ENCODE data around the gene GMDS.

Gene GMDS

GRCh38 chr6:1890987-1891386 is 354.4 kb downstream of the GMDS start:
- Histone ChIP-seq H3K4me1 (ENCODE audit: insufficient read depth, low read length) (no peaks in the 10 kb centered on the region), H3K9me3 (ENCODE audit: control insufficient read depth, insufficient read depth, low read length) (no peaks in the 10 kb centered on the region), H3K36me3 (ENCODE audit: insufficient read depth, low read length) (no peaks in the 10 kb centered on the region), H3K9ac (ENCODE audit: low read depth, low read length) (no peak overlapping the region)

- Histone ChIP-seq H3K4me1 (ENCODE audit: insufficient read depth, low read length) (peaks cover 6% of the 10 kb centered on the region; the same call in 1 of the 2 replicates), H3K9ac (ENCODE audit: low read depth, low read length) (no peak overlapping the region), H3K9me3 (ENCODE audit: control insufficient read depth, insufficient read depth, low read length) (no peaks in the 10 kb centered on the region), H3K36me3 (ENCODE audit: insufficient read depth, low read length) (no peaks in the 10 kb centered on the region)
Observed at GRCh38 chr6:1890071-1890470, 355.3 kb downstream of the GMDS start.

DNA sequence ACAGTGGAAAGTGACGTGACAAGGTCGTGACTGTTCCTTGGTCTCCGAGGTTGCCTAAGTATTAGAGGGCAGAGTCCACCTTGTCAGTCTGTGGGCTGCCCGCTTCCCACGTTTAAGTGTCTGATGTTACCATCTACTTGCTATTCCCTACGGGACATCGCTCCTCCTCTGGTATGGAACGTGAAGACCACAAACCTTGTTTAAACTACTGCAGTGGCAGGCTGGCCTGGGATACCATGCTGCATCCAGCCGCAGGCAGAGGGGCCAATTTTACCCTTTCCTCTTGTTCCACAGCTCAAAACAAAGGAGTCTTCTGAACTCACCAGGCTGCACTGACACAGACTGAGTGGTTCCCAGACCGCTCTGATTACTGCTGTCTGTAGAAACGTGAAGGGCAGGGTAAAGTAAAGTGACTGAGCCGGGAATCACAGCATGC is 359.8 kb downstream of the GMDS start:
- Histone ChIP-seq H3K4me1 (ENCODE audit: insufficient read depth, low read length) (peaks cover 6% of the 10 kb centered on the region; the same call in 1 of the 2 replicates), H3K36me3 (ENCODE audit: insufficient read depth, low read length) (no peaks in the 10 kb centered on the region), H3K9me3 (ENCODE audit: control insufficient read depth, insufficient read depth, low read length) (no peaks in the 10 kb centered on the region), H3K9ac (ENCODE audit: low read depth, low read length) (no peak overlapping the region)

- Histone ChIP-seq H3K9ac (ENCODE audit: low read depth, low read length) (no peak overlapping the region), H3K4me1 (ENCODE audit: insufficient read depth, low read length) (peaks cover 6% of the 10 kb centered on the region; the same call in 1 of the 2 replicates), H3K36me3 (ENCODE audit: insufficient read depth, low read length) (no peaks in the 10 kb centered on the region), H3K9me3 (ENCODE audit: control insufficient read depth, insufficient read depth, low read length) (no peaks in the 10 kb centered on the region)
Observed at GRCh38 chr6:1884313-1884712, 361.1 kb downstream of the GMDS start.

DNA sequence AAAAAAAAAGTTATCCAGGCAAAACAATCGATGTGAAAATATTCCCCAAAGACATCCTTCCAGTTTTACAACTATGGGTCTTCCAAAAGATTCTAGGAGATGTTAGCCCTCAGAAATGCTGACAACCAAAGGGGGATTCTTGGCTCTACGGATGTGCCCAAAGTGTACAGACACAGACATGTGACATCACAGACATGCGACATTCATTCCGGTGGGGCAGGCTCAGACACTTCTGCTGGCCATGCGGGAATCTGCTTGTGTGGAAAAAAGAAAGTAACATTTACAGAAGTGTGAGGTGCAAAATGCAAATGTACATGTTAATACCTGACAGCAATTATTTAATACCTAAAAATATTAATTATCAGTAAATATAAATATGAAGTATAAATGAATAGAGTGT is 367.1 kb downstream of the GMDS start:
- Histone ChIP-seq H3K9me3 (ENCODE audit: control insufficient read depth, insufficient read depth, low read length) (no peaks in the 10 kb centered on the region), H3K36me3 (ENCODE audit: insufficient read depth, low read length) (peaks cover 4% of the 10 kb centered on the region; the same call in 1 of the 2 replicates), H3K9ac (ENCODE audit: low read depth, low read length) (no peak overlapping the region), H3K4me1 (ENCODE audit: insufficient read depth, low read length) (peaks cover 2% of the 10 kb centered on the region; the same call in 1 of the 2 replicates)

DNA sequence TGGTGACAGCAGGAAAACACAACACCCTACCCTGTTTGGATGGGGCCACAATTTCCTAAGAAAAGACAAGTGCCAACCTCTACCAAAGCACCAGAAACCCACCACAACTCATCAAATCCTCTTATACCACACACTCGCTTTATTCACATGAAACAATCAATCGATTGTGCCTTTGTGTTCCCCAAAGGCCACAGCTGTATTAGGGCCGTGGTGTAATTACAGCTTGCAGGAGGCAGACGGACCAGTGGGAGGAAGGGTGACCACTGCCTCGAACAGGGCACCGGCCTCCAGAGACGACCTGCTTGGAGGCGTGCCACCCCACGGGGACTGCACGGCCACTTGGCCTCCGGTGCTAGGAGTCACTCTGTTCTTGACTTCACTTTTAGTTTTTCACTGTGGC is 371.6 kb downstream of the GMDS start:
- peaks cover 4% of the 10 kb centered on the region; the same call in 1 of the 2 replicates for H3K36me3 ChIP-seq (ENCODE audit: insufficient read depth, low read length)
- H3K4me1 ChIP-seq (ENCODE audit: insufficient read depth, low read length): peaks cover 43% of the 10 kb centered on the region
- H3K9ac ChIP-seq (ENCODE audit: low read depth, low read length): no peak overlapping the region
- H3K9me3 ChIP-seq (ENCODE audit: control insufficient read depth, insufficient read depth, low read length): no peaks in the 10 kb centered on the region

- peaks cover 43% of the 10 kb centered on the region for H3K4me1 ChIP-seq (ENCODE audit: insufficient read depth, low read length)
- H3K36me3 ChIP-seq (ENCODE audit: insufficient read depth, low read length): peaks cover 4% of the 10 kb centered on the region; the same call in 1 of the 2 replicates
- H3K9me3 ChIP-seq (ENCODE audit: control insufficient read depth, insufficient read depth, low read length): no peaks in the 10 kb centered on the region
- no peak overlapping the region for H3K9ac ChIP-seq (ENCODE audit: low read depth, low read length)
Observed at GRCh38 chr6:1872649-1873131, 372.7 kb downstream of the GMDS start.

- H3K9me3 ChIP-seq (ENCODE audit: control insufficient read depth, insufficient read depth, low read length): no peaks in the 10 kb centered on the region
- no peak overlapping the region for H3K9ac ChIP-seq (ENCODE audit: low read depth, low read length)
- peaks cover 43% of the 10 kb centered on the region for H3K4me1 ChIP-seq (ENCODE audit: insufficient read depth, low read length)
- peaks cover under 1% of the 10 kb centered on the region; the same call in 1 of the 2 replicates for H3K36me3 ChIP-seq (ENCODE audit: insufficient read depth, low read length)
Observed at GRCh38 chr6:1871724-1872315, 373.6 kb downstream of the GMDS start.

GRCh38 chr6:1870932-1871331 is 374.5 kb downstream of the GMDS start:
- Histone ChIP-seq H3K9ac (ENCODE audit: low read depth, low read length) (no peak overlapping the region), H3K4me1 (ENCODE audit: insufficient read depth, low read length) (peaks cover 43% of the 10 kb centered on the region), H3K9me3 (ENCODE audit: control insufficient read depth, insufficient read depth, low read length) (no peaks in the 10 kb centered on the region), H3K36me3 (ENCODE audit: insufficient read depth, low read length) (no peaks in the 10 kb centered on the region)

GRCh38 chr6:1870251-1870650 is 375.2 kb downstream of the GMDS start:
- peaks cover 46% of the 10 kb centered on the region for H3K4me1 ChIP-seq (ENCODE audit: insufficient read depth, low read length)
- H3K36me3 ChIP-seq (ENCODE audit: insufficient read depth, low read length): no peaks in the 10 kb centered on the region
- no peak overlapping the region for H3K9ac ChIP-seq (ENCODE audit: low read depth, low read length)
- no peaks in the 10 kb centered on the region for H3K9me3 ChIP-seq (ENCODE audit: control insufficient read depth, insufficient read depth, low read length)

DNA sequence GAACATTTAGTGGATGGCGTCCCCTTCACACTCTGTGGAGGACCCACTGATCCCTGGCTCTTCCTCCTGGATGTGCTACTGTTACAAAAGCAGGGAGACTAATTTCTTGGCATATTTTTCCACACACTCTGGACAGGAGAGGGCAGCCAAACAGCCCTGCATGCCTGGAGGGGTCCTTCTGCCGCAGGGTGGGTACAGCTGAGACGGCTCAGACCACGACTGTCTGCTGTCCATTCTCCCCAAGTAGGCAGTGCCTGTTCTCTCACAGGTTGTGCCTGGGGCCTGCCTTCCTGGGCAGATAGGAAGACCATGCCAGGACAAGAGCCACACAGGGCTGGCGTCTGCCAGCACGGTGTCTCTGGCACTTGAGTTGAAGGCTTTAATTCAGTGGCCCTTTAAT is 375.6 kb downstream of the GMDS start:
- Histone ChIP-seq H3K9me3 (ENCODE audit: control insufficient read depth, insufficient read depth, low read length) (no peaks in the 10 kb centered on the region), H3K36me3 (ENCODE audit: insufficient read depth, low read length) (no peaks in the 10 kb centered on the region), H3K9ac (ENCODE audit: low read depth, low read length) (no peak overlapping the region), H3K4me1 (ENCODE audit: insufficient read depth, low read length) (peaks cover 49% of the 10 kb centered on the region)

DNA sequence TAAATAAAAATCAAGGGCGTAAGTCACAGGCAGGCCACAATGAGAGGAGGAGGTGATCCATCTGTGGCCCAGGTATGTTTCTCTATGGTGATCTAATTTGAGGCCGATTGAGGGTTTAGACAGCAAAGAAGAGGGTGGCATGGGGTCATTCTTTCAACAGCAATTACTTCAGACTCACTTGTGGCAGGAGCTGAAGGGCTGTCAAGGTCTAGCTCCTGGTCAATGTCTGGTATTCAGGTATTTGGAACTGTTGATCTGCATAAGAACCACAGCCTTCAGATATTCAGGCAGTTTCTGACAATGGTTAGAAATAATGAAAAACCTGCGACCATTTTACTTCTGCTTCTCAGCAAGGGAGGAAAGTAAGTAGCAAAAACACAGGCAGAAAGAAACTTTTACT is 376.1 kb downstream of the GMDS start:
- Histone ChIP-seq H3K4me1 (ENCODE audit: insufficient read depth, low read length) (peaks cover 50% of the 10 kb centered on the region), H3K9me3 (ENCODE audit: control insufficient read depth, insufficient read depth, low read length) (no peaks in the 10 kb centered on the region), H3K36me3 (ENCODE audit: insufficient read depth, low read length) (no peaks in the 10 kb centered on the region; the same call in 1 of the 2 replicates), H3K9ac (ENCODE audit: low read depth, low read length) (no peak overlapping the region)

GRCh38 chr6:1868561-1869261 is 376.7 kb downstream of the GMDS start:
- H3K9me3 ChIP-seq (ENCODE audit: control insufficient read depth, insufficient read depth, low read length): no peaks in the 10 kb centered on the region
- H3K36me3 ChIP-seq (ENCODE audit: insufficient read depth, low read length): no peaks in the 10 kb centered on the region; the same call in 1 of the 2 replicates
- H3K4me1 ChIP-seq (ENCODE audit: insufficient read depth, low read length): peaks cover 50% of the 10 kb centered on the region
- no peak overlapping the region for H3K9ac ChIP-seq (ENCODE audit: low read depth, low read length)

DNA sequence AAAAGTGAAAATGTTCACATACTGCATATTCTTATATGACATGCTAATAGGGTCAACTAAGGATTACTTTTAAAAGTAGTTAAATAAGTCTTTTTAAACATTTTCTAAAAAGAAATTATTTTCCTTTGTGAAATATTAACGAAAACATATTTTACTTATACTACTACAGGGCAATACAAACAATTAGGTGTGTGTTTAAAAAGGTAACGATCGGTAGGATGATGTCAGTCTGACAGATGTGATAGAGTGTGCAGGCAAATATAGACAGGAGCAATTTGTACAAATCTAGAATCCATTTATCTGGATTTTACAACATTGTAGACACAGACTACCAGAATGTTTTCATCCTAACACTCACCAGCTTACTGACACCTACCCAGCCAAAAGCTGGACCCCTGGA is 378.2 kb downstream of the GMDS start:
- Histone ChIP-seq H3K9me3 (ENCODE audit: control insufficient read depth, insufficient read depth, low read length) (no peaks in the 10 kb centered on the region), H3K4me1 (ENCODE audit: insufficient read depth, low read length) (peaks cover 37% of the 10 kb centered on the region), H3K36me3 (ENCODE audit: insufficient read depth, low read length) (no peaks in the 10 kb centered on the region; the same call in 1 of the 2 replicates), H3K9ac (ENCODE audit: low read depth, low read length) (no peak overlapping the region)

DNA sequence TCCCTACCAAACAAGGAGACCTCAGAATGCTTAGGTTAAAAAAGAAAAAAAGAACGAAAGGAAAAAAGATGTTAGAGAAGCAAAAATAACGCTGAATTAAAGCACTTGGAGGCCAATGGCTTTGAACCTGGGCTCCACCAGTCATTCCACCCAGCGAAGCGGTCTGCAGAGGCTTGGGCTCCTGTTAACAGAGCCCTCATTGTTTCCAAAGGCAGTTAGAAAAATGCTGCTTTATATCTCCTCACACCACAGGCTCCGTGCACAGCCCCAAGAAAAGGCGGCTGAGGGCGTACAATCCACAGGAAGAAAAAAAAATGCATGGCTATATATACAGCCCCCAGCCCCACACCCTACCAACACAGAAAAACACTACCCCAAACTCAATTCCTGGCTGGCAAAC is 379.8 kb downstream of the GMDS start:
- Histone ChIP-seq H3K36me3 (ENCODE audit: insufficient read depth, low read length) (no peaks in the 10 kb centered on the region; the same call in 1 of the 2 replicates), H3K4me1 (ENCODE audit: insufficient read depth, low read length) (peaks cover 23% of the 10 kb centered on the region), H3K9me3 (ENCODE audit: control insufficient read depth, insufficient read depth, low read length) (no peaks in the 10 kb centered on the region), H3K9ac (ENCODE audit: low read depth, low read length) (no peak overlapping the region)
